H9 (cell line): ENCODE measurements around the gene ZNHIT2. TPM values are rescaled to one million over a fixed set of nuclear protein-coding genes. Genes with fewer than 3 reads are reported as not detected.

Source experiments
- DNase-seq: peaks from one replicate; pipeline ENCODE4 v3.0.0-alpha.2; 2017
- H2AFZ ChIP-seq: one replicate; pipeline ENCODE4 v1.6.1; 2013; ENCODE audit warnings: mild to moderate bottlenecking, low read length, control low read depth, moderate library complexity
- H2AK5ac ChIP-seq: 2 replicates; pipeline ENCODE4 v1.6.1; 2013; ENCODE audit warnings: low read length, control low read depth, mixed read lengths; ENCODE audit not compliant: insufficient read length
- H2BK120ac ChIP-seq: one replicate; pipeline ENCODE4 v1.6.1; 2013; ENCODE audit warnings: low read depth, mild to moderate bottlenecking, low read length, control low read depth, inconsistent platforms; ENCODE audit not compliant: poor library complexity, severe bottlenecking
- H2BK12ac ChIP-seq: 2 replicates; pipeline ENCODE4 v1.6.1; 2013; ENCODE audit warnings: low read length, control low read depth, mixed read lengths, low read depth; ENCODE audit not compliant: insufficient read length
- H2BK15ac ChIP-seq: 2 replicates; pipeline ENCODE4 v1.6.1; 2013; ENCODE audit warnings: low read depth, low read length, control low read depth
- H2BK20ac ChIP-seq: one replicate; pipeline ENCODE4 v1.6.1; 2013; ENCODE audit warnings: low read depth, mild to moderate bottlenecking, low read length, control low read depth, inconsistent platforms; ENCODE audit not compliant: poor library complexity, severe bottlenecking
- H2BK5ac ChIP-seq: 2 replicates; pipeline ENCODE4 v1.6.1; 2013; ENCODE audit warnings: low read length, control low read depth, mixed read lengths; ENCODE audit not compliant: insufficient read length
- H3K14ac ChIP-seq: 2 replicates; pipeline ENCODE4 v1.6.1; 2013; ENCODE audit warnings: low read length, control low read depth; ENCODE audit not compliant: insufficient read depth
- H3K18ac ChIP-seq: 2 replicates; pipeline ENCODE4 v1.6.1; 2013; ENCODE audit warnings: low read depth, mild to moderate bottlenecking, mixed read lengths, low read length, control low read depth; ENCODE audit not compliant: insufficient read length
- H3K23ac ChIP-seq: 2 replicates; pipeline ENCODE4 v1.6.1; 2013; ENCODE audit warnings: low read length, control low read depth, mixed read lengths, low read depth; ENCODE audit not compliant: insufficient read length
- H3K23me2 ChIP-seq: 2 replicates; pipeline ENCODE4 v1.6.1; 2013; ENCODE audit warnings: low read depth, mild to moderate bottlenecking, mixed read lengths, low read length, control low read depth; ENCODE audit not compliant: insufficient read length, poor library complexity, severe bottlenecking
- H3K27ac ChIP-seq: 2 replicates; pipeline ENCODE4 v1.5.1; 2013; ENCODE audit warnings: low read length, control low read depth, mixed read lengths, low read depth; ENCODE audit not compliant: insufficient read length
- H3K27me3 ChIP-seq: 2 replicates; pipeline ENCODE4 v1.6.1; 2013; ENCODE audit warnings: low read length, control low read depth, inconsistent platforms; ENCODE audit not compliant: insufficient read depth
- H3K4ac ChIP-seq: 2 replicates; pipeline ENCODE4 v1.6.1; 2013; ENCODE audit warnings: low read depth, mild to moderate bottlenecking, control low read depth, inconsistent platforms, low read length, moderate library complexity
- H3K4me1 ChIP-seq: 2 replicates; pipeline ENCODE4 v1.6.1; 2013; ENCODE audit warnings: low read length, control low read depth, inconsistent platforms; ENCODE audit not compliant: insufficient read depth
- H3K4me2 ChIP-seq: 2 replicates; pipeline ENCODE4 v1.6.1; 2013; ENCODE audit warnings: low read length, control low read depth, mixed read lengths; ENCODE audit not compliant: insufficient read length, insufficient read depth
- H3K56ac ChIP-seq: 2 replicates; pipeline ENCODE4 v1.6.1; 2013; ENCODE audit warnings: low read depth, mild to moderate bottlenecking, mixed read lengths, low read length, control low read depth; ENCODE audit not compliant: insufficient read length
- H3K79me1 ChIP-seq: 2 replicates; pipeline ENCODE4 v1.6.1; 2013; ENCODE audit warnings: low read depth, mild to moderate bottlenecking, moderate library complexity, low read length, control low read depth, inconsistent platforms; ENCODE audit not compliant: insufficient read depth, poor library complexity, severe bottlenecking
- H3K79me2 ChIP-seq: 2 replicates; pipeline ENCODE4 v1.6.1; 2013; ENCODE audit warnings: low read length, control low read depth, inconsistent platforms; ENCODE audit not compliant: insufficient read depth
- H3K9ac ChIP-seq: 2 replicates; pipeline ENCODE4 v1.6.1; 2013; ENCODE audit warnings: low read length, control low read depth, mixed read lengths; ENCODE audit not compliant: insufficient read length; ENCODE audit errors: extremely low read depth
- H3K9me3 ChIP-seq: one replicate; pipeline ENCODE4 v1.6.1; 2013; ENCODE audit warnings: low read depth, low read length, inconsistent platforms; ENCODE audit not compliant: control insufficient read depth
- H3T11ph ChIP-seq: one replicate; pipeline ENCODE4 v1.6.1; 2013; ENCODE audit warnings: mild to moderate bottlenecking, low read length, control low read depth, inconsistent platforms
- H4K20me1 ChIP-seq: one replicate; pipeline ENCODE4 v1.6.1; 2013; ENCODE audit not compliant: control insufficient read depth, insufficient read length, insufficient read depth
- H4K5ac ChIP-seq: 2 replicates; pipeline ENCODE4 v1.6.1; 2013; ENCODE audit warnings: low read depth, mild to moderate bottlenecking, mixed read lengths, low read length, control low read depth; ENCODE audit not compliant: insufficient read length
- H4K8ac ChIP-seq: replicated peaks from 2 replicates; pipeline ENCODE4 v1.6.1; 2013; ENCODE audit warnings: low read length, control low read depth, mixed read lengths, low read depth; ENCODE audit not compliant: insufficient read length
- H4K91ac ChIP-seq: 2 replicates; pipeline ENCODE4 v1.6.1; 2013; ENCODE audit warnings: low read depth, mild to moderate bottlenecking, moderate library complexity, mixed read lengths, low read length, control low read depth; ENCODE audit not compliant: insufficient read length
- H3K27ac Mint-ChIP-seq, 3 experiments: 2 replicates in 2 of 3; 3 replicates in 1 of 3; pipeline ENCODE4 v1.8.0; 2020 to 2021; ENCODE audit warnings: mixed read lengths in 3 of 3, mild to moderate bottlenecking in 1 of 3, moderate library complexity in 1 of 3
- H3K27me3 Mint-ChIP-seq: 2 replicates; pipeline ENCODE4 v1.8.0; 2021; ENCODE audit warnings: low read depth, mild to moderate bottlenecking, moderate library complexity, mixed read lengths
- H3K36me3 Mint-ChIP-seq, 3 experiments: 2 replicates in 2 of 3; 3 replicates in 1 of 3; pipeline ENCODE4 v1.8.0; 2020 to 2021; ENCODE audit warnings: low read depth in 3 of 3, mixed read lengths in 3 of 3; ENCODE audit not compliant: insufficient read depth in 1 of 3
- H3K4me1 Mint-ChIP-seq, 2 experiments: 2 replicates each; pipeline ENCODE4 v1.8.0; 2020; ENCODE audit warnings: mixed read lengths in 2 of 2
- H3K4me3 Mint-ChIP-seq, 2 experiments: 2 replicates in 1 of 2; 3 replicates in 1 of 2; pipeline ENCODE4 v1.8.0; 2020 to 2021; ENCODE audit warnings: mild to moderate bottlenecking in 2 of 2, mixed read lengths in 2 of 2, moderate library complexity in 1 of 2
- H3K9me3 Mint-ChIP-seq, 2 experiments: 2 replicates in 1 of 2; 3 replicates in 1 of 2; pipeline ENCODE4 v1.8.0; 2020; ENCODE audit warnings: mild to moderate bottlenecking in 2 of 2, mixed read lengths in 2 of 2, moderate library complexity in 1 of 2
- CTCF ChIP-seq: fragments of 200-600 bp; sonication (generic); conservative IDR thresholded peaks from 3 replicates; pipeline ENCODE4 v1.8.0; 2021; ENCODE audit warnings: antibody characterized with exemption, mild to moderate bottlenecking
- WGBS: extraction: QIAGEN DNeasy Blood & Tissue Kit; methylation state at CpG from one replicate; pipeline ENCODE4 v1.1.7; 2013; ENCODE audit warnings: missing lambda C conversion rate, low lambda C conversion rate, mixed read lengths; ENCODE audit not compliant: insufficient read length; ENCODE audit errors: extremely low coverage; 5-methylcytosine and 5-hydroxymethylcytosine counted together
- total RNA-seq: library from RNA; stranded (reverse); gene quantifications from 2 replicates; pipeline ENCODE4 v1.2.1, GENCODE V29; 2021

ZNHIT2 gene
- total RNA-seq, 1 experiment from 2014 or later: 18.3 TPM

- Histone ChIP-seq H2BK20ac (no peak overlapping the region), H3K23me2 (peaks cover 6% of the 10 kb centered on the region), H4K5ac (no peak overlapping the region), H4K20me1 (no peaks in the 10 kb centered on the region), H2BK120ac (no peak overlapping the region), H2AK5ac (no peak overlapping the region), H3K79me2 (peaks cover 9% of the 10 kb centered on the region; the same call in 1 of the 2 replicates), H4K8ac (no peak overlapping the region), H3K56ac (no peak overlapping the region), H3K23ac (no peak overlapping the region), H3K18ac (no peak overlapping the region), H3K14ac (no peak overlapping the region), H3K4ac (no peak overlapping the region), H3K27ac (no peak overlapping the region), H3K9ac (no peak overlapping the region), H4K91ac (no peak overlapping the region), H3K9me3 (no peaks in the 10 kb centered on the region), H3K4me1 (no peaks in the 10 kb centered on the region), H2BK12ac (no peak overlapping the region), H2AFZ (no peak overlapping the region), H3T11ph (no peak overlapping the region), H2BK5ac (no peak overlapping the region), H3K79me1 (peaks cover 5% of the 10 kb centered on the region), H3K4me2 (no peak overlapping the region), H3K27me3 (no peaks in the 10 kb centered on the region), H2BK15ac (no peak overlapping the region)
- Mint-ChIP-seq H3K4me3 (peak overlapping the region; percentile 3 to 33; a peak in 2 of 5 replicates), H3K4me1 (peaks cover 4 to 15% of the 10 kb centered on the region in 2 experiments), H3K27ac (no peak overlapping the region; a peak in 1 of 7 replicates), H3K36me3 (peaks cover 32 to 67% (median 60%) of the 10 kb centered on the region in 3 experiments), H3K9me3 (no peaks in the 10 kb centered on the region), H3K27me3 (no peaks in the 10 kb centered on the region)
- no CpG with 5 or more reads among the region's 5 CpGs for WGBS
- DNase-seq: no peak
- no peak for TF ChIP-seq CTCF
Measured at GRCh38 chr11:65124480-65125196, 7.1 kb upstream of the ZNHIT2 start.
